Renal cortex interstitium (tissue), 11 donors: ENCODE results near the gene GIT2. TPM values are rescaled to one million over a fixed set of nuclear protein-coding genes. Genes with fewer than 3 reads are reported as not detected.
"Not testable (repeated sequence)": the region's sequence is repeated elsewhere in the genome, so short reads cannot be mapped to it uniquely, and the experiment has no call there.

ENCODE experiments used
- DNase-seq, 11 donors: peaks; one replicate each; pipeline ENCODE4 v3.0.0-alpha.2; 2013; ENCODE audit warnings: low read depth in 9 of 11, low spot score in 4 of 11; ENCODE audit errors: extremely low read depth in 1 of 11
- polyA plus RNA-seq, 3 donors: library from polyadenylated mRNA; unstranded; fragments of 120-200 nt; gene quantifications; one replicate each; pipeline ENCODE4 v1.2.1, GENCODE V29; 2013; ENCODE audit not compliant: insufficient read length in 3 of 3

Gene GIT2
- polyA plus RNA-seq, 3 donors = 33.6 to 48.9 (median 34.4) TPM

DNA sequence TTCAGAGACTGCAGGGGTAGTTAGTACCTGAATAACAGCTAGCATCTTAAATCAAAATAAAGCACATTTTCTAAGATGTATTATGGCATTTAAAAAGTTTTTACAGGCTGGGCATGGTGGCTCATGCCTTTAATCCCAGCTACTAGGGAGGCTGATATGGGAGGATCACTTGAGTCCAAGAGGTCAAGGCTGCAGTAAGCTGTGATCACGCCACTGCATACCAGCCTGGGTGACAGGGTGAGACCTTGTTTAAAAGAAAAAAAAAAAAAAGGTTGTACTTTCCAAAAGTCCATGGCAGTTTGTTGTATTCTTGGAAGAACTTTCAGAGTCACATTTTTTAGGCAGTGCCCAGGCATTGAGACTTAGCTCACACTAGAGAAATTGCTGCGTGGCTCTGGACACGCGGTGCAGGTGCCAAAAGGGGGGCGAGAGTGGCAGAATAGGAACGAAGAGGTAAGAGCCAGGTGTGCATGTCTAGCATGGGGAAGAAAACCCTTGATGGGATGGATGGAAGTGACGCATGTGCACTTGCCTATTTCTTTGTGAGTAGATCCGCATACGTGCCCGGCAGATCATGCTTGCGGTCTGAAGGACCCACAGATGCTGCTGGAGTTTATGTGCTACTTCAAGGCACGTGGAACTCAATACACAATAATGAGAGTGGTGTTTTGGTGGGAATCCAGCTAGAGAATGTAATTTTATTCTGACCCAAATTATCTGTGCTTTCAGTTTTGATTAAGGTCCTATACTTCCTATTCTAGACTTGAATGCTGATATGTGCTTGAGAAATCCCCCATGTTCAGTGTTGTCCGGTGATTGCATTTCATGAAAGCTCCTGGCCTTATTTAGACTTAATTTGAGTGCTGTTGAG, 14.9 kb upstream of the GIT2 start:
- DNase-seq = no peak

DNA sequence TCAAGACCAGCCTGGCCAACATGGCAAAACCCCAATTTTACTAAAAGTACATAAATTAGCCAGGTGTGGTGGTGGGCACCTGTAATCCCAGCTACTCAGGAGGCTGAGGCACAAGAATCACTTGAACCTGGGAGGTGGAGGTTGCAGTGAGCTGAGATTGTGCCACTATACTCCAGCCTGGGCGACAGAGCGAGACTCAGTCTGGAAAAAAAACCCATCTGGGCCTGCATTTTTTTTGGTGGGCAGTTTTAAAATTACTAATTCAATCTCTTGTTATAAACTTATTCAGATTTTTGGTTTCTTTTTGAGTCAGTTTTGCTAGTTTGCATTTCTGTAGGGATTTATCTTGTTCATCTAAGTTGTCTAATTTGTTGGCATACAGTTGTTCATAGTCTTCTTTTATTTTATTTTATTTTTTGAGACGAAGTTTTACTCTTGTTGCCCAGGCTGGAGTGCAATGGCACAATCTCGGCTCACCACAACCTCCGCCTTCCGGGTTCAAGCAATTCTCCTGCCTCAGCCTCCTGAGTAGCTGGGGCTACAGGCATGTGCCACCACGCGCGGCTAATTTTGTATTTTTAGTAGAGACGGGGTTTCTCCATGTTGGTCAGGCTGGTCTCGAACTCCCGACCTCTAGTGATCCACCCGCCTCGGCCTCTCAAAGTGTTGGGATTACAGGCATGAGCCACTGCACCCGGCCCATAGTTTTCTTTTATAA, 12.7 kb upstream of the GIT2 start:
- DNase-seq = not testable (repeated sequence)

DNA sequence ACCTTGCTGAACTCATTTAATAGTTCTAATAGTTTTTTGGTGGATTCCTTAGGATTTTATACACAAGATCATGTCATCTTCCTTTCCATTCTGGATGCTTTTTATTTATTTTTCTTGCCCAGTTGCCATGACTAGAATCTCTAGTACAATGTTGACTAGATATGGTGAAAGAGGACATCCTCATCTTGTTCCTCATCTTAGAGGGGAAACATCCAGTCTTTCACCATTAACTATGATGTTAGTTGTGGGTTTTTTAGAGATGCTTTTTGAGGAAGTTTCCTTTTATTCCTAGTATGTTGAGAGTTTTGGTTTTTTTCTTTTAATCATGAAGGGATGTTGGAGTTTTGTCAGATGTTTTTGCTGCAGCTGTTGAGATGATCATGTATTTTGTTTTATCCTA, 11.7 kb upstream of the GIT2 start:
- no peak for DNase-seq

DNA sequence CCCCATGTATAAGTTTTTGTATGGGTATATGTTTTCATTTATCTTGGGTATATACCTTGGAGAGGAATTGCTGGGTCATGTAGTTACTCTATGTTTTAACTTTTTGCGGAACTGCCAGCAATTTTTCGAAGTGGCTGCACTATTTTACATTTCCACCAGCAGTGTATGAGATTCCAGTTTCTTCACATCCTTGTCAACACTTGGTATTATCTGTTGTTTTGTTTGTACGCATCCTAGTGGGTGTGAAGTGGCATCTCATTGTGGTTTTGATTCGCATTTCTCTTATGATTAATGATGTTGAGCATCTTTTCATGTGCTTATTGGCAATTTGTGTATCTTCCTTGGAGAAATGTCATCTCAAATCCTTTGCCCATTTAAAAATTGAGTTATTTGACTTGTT, 9.9 kb upstream of the GIT2 start:
- no peak for DNase-seq

DNA sequence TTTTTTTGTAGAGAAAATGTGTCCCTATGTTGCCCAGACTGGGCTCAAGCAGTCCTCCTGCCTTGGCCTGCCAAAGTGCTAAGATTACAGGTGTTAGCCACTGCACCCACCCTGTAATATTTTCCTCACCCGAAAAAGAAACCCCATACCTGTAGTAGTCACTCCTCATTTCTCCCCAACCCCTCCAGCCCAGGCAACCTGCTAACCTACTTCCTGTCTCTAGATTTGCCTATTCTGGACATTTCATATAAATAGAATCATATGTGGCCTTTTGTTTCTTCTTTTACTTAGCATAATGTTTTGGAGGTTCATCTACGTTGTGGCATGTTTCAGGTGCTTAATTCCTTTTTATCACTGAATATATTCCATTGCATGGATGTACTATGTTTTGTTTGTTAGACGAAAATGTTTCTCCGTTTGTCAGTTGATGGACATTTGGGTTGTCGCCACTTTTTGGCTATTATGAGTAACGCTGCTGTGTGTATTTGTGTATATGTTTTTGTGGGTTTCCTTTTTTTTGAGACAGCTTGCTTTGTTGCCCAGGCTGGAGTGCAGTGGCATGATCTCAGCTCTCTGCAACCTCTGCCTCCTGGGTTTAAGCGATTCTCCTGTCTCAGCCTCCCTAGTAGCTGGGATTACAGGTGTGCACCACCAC, 9.3 kb upstream of the GIT2 start:
- DNase-seq = no peak

DNA sequence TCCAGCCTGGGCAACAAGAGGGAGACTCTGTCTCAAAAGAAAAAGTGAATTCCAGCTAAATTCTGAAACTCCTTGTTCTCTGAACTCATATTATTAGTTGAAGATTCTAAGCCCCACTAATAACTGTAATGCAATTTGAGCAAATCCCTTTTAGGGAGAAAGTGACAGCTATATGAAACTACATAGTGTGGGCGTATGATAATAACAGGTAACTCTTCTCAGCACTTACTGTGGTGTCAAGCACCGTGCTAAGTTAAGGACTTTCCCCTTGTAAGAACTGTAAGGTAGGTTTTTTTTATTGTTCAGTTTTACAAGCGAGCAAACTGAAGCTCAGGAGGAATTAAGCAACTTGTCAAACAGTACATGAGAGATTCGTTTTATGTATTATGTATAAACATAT, 8.4 kb upstream of the GIT2 start:
- DNase-seq = no peak

DNA sequence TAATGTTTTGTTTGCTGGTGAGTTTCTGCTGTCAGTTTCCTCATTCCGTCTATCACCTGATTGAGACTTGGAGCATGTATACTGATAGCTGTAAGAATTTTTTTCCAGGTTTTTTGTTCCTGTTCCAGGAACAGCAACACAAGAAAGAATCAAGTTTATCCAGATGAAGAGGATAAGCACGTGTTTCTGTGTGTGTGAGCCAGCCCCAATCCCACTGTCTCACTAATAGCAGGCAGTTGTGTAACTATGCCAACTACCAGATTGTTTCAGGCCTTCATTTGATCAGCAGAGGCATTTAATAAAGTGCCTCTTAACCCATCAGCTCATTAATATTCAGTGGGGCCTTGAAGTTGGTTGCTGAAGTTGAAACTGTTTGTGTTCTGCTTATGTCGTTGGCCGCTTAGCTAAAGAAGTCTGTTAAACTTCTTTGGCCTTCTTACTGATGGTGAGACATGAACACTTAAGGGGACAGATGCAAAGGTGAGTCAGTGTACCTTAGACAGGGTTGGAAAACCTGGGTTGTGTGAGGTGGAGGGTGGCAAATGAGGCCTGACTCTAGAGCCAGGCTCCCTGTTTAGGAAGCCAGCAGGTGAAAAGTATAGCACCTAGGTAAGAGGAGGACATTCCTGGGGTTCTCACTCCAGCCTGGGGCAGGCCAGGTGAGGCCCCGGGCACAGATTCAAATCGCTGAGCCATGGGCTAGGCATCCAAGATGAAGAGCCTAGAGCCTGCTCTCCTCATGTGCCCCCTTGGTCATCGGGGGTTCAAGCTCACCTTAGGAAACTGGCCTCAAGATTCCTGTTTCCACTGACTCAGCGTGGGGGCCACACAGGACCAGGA, 6.7 kb upstream of the GIT2 start:
- DNase-seq = no peak

DNA sequence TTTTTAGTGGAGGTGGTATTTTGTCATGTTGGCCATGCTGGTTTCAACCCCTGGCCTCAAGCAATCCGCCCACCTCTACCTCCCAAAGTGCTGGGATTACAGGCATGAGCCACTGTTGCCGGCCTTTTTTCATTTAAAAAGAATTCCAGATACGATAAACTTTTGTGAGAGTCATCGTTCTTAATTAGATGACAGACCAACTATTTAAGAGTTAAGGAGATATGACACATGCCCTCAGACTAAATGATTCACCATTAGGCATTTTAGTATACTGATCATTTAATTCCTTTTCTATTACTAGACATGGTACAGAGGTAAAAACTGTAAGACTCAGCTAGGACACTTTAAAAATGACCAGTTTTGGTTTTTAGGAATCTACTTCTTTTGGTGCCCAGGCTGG, 5.4 kb upstream of the GIT2 start:
- no peak for DNase-seq

DNA sequence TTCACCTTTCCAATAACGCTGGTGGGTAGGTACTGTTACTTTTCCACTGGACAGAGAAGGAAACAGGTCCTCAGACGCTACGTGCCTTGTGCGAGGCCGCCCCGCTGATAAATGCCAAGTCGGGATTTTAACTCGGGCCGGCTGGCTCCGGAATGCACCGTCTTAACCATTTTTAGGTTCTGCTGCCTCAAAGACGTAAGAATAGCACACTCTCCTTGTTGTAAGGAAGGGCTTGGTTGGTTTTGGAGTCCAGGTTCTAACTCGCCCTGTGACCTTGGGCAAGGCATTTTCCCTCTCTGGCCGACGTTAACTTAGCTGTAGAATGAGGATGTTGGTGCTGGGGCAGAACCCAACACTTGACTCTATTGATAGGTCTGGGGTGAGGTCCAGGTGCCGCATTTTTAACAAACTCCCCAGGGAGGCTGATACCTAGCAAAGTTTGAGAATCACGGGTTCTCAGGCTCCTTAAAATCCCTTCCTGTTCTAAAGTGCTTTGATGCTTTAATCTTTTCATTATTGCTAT, 3.9 kb upstream of the GIT2 start:
- DNase-seq = no peak

DNA sequence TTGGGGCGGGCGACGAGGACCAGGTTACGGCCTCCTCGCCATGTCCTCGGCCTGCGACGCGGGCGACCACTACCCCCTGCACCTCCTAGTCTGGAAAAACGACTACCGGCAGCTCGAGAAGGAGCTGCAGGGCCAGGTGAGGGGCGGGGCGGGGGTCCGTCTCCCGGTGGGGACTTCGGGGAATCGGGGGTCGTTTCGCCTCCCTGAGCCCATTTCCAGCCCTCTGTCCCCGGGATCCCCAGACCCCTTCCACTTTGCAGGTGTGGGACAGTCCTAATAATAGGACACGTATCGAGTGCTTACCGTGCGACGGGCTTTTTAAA, 3.4 kb upstream of the GIT2 start:
- no peak for DNase-seq

DNA sequence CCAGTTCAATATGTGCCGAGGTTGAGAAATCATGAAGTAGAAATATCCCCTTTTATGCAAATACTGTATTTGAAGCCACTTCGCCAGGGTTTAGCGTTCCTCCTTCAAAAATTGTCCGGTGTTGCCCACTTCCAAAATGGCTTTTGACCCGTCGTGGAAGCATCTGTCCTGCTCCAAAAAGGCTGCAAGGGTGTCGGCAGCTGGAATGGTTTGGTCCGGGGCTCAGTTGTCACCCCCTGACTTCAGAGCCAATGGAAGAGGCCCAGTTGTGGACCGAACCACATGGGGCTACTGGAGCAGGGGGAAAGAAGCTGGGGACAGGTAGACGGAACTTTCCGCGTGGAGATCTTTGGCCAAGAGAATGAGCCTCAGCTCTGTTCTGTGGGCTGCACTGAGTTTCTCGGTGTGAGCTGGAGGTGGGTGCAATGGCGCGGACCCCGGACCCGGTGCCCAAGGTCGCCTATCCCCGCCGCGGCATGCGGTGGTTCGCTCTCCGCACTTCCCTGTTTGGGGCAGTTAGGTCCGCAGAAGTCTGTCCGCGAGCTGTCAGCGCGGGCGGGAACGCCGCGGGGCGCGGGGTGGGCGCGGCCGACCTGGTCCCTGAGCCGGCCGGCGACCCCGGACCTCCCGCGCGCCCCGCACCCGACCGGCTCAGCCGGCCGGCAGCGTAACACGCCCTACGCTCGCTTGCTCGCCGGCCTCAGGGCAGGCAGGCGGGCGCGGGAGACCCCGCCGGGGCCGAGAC, 2.9 kb upstream of the GIT2 start, which contains the start of gene ANKRD13A:
Gene ANKRD13A, plus strand, starts transcription at position 527 of the 745 bp plus-strand sequence. CDS start 259 bp downstream, outside the sequence.
- peak; percentile 85 to 94 (median 89) for DNase-seq

DNA sequence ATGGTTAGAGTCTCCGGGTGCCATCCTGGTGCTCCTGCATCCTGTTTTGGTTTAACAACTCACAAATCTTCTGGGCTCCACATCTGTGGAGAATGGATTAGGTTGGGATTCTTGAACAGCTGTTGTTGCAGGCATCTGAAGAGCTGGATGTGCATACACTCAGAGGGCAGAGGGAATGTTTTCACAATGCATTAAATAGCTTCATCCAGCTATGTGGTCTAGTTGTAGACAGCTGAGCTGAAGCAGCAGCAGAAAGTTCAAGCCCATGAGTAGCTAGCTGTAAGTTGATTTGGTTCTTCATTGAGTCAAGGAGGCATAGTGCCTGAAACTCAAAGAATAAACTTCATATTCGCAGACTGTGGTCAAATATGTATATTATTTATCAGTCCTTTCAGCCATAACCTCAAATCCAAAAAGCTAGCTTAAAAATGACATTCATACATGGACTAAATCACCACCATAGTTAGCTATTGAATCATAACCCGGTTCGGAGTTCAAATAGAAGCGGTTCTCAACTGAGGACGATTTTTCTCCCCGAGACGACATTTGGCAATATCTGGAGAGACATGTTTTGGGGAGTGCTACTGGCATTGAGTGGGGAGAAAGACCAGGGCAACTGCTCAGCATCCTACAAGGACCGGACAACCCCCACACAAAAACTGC, 2.2 kb upstream of the GIT2 start:
- no peak for DNase-seq

DNA sequence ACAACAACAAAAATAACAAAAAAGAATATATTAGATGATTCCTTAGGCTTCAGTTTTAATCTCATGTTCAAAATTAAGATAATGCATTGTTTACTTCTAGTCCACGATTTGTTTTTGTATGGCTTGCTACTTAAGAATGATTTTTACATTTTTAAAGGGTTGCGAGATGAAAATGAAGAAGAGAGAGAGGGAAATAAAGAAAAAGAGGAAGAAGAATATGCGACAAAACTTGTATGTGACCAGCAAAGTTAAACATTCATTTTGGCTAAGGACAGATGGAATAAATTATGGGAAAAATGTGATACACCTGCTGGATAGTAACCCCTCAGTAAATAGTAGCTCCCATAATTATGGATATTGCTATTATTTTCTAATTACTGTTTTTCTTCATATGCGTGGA, 1.2 kb upstream of the GIT2 start:
- DNase-seq = no peak

DNA sequence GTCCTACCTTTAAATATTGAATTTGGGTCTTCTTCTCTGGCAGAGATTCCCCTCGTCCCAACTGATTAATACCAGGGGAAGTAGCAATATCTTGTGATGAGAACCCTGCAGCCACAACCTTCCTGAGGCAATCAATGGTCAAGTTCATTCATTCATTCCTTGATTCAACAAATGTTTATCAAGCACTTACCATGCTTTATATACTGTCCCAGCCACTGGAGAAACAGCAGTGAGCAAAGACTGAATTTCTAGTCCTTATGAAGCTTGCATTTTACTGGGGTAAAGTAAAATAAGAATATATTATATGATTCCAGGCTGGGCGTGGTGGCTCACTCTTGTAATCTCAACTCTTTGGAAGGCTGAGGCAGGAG, 300 bp upstream of the GIT2 start:
- no peak for DNase-seq

DNA sequence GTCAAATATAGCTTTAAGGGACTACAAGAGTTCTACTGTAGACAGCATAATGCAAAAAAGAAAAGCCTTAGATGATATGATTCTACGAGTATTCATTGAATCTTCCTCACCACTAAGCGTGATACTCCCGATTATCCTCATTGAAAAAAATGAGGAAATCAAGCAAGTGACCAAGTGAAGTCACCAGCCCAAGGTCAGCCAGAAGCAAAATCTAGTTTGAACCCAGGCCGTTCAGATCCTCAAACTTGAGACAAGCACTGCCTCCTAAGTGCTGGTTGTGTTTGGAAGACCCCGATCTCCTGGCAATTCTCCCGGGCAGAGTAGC, 845 bp downstream of the GIT2 start:
- no peak for DNase-seq

DNA sequence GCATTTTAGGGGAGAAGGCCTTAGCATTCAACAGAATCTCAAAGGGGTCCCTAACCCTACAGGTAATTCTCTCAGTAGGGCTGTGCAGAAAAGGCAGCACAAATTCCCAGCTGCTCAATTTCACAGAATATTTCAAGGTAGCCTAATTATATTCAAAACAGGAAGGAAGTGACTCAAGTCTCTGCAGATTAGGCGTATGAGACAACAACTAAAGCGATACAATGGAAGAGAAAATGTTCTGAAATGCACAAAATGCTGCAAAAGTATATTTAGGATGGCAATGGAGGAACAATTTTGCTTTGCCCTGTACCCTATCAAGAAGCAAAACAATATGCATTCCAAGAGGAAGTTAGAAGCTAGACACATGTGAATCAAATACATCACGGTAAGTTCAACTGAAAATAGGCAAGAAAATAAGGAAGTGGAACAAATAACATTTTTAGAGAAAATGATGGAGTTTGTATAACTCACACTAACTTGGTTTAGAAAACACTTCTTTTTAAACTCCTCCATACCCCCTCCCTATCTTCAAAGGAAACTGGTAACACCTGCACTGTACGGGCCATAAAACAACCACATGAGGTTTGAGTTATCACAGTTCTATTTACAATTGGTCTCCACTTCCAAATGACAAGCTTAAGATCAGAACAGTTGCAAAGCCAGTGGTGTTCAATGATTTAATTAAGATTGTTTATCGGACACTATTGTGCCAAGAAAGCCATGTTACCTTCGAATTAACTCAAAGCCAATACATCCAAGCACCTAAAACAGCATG, 1.6 kb downstream of the GIT2 start:
- DNase-seq = no peak

DNA sequence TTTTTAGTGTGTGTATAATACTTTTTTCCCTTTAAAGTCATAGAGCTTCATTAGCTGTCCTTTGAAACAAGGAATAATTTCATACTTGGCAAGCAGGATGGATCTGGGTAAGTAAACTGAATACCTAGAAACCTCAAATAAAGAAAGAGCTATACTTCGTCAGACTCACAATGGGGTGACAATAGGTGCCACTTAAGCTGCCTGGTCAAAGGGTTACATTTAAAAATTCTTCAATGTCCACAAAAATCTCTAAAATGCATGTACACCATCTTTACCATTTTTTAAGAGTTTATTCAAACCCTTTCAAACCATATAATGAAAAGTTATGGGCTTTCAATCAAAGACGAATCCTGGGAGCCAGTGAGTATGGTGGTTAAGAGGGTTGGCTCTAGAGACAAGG, 3.1 kb downstream of the GIT2 start:
- no peak for DNase-seq
